GM18870 (cell line): ENCODE measurements around the gene USP17L10.
"Not testable (repeated sequence)": the region's sequence is repeated elsewhere in the genome, so short reads cannot be mapped to it uniquely, and the experiment has no call there.

ENCODE experiments used
- ATAC-seq: cut with Tn5 transposase; IDR thresholded peaks from one replicate; pipeline ENCODE4 v1.9.1; 2021; ENCODE audit warnings: moderate library complexity; ENCODE audit not compliant: unreplicated experiment

Gene USP17L10, protein sequence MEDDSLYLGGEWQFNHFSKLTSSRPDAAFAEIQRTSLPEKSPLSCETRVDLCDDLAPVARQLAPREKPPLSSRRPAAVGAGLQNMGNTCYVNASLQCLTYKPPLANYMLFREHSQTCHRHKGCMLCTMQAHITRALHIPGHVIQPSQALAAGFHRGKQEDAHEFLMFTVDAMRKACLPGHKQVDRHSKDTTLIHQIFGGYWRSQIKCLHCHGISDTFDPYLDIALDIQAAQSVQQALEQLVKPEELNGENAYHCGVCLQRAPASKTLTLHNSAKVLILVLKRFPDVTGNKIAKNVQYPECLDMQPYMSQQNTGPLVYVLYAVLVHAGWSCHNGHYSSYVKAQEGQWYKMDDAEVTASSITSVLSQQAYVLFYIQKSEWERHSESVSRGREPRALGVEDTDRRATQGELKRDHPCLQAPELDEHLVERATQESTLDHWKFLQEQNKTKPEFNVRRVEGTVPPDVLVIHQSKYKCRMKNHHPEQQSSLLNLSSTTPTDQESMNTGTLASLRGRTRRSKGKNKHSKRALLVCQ

DNA sequence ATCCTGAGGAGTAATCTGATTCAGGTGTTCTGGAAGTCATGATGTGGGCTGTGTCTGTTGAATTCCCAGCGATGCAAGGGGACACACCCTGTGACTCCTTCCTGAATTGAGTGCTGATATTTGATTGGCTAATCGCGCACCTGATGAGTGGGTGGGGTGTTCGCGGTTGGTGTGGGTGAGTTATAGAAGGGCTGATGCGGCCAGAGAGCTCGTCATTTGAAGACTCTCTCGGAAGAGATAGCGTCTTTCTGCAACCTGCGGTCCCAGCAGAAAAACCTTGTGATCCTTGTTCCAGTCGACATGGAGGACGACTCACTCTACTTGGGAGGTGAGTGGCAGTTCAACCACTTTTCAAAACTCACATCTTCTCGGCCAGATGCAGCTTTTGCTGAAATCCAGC, at the start of gene USP17L10:
TSS of gene USP17L10 (plus strand) at position 301 of the 400 bp plus-strand sequence. CDS start at position 301, 0 bp downstream.
- ATAC-seq, result not testable (repeated sequence)

DNA sequence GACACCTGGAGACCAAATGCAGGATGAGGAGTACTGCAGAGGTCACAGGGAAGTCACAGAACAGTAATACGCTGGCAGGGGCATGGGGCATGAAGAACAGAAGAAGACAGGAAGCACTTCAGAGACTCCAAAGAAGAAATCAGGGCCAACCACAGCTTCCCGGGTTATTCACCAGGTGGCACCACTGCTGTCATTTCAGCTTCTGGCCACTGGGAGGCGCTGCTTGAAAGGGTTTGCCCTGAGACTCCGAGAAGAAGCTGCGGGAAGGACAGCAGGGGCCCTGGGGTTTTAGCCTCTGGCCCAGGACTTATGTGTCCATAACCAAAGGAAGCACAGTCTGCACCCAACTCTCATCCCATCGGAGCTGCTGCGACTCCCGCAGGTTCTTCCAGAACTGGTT, 44.5 kb upstream of the USP17L10 start:
- not testable (repeated sequence) for ATAC-seq

GRCh38 chr4:9169791-9170459, 40.5 kb upstream of the USP17L10 start, which contains the start of gene FAM90A26:
Gene FAM90A26, plus strand, starts transcription at chr4:9170409. Its CDS starts 2,764 bp downstream, at chr4:9173173.
- not testable (repeated sequence) for ATAC-seq

DNA sequence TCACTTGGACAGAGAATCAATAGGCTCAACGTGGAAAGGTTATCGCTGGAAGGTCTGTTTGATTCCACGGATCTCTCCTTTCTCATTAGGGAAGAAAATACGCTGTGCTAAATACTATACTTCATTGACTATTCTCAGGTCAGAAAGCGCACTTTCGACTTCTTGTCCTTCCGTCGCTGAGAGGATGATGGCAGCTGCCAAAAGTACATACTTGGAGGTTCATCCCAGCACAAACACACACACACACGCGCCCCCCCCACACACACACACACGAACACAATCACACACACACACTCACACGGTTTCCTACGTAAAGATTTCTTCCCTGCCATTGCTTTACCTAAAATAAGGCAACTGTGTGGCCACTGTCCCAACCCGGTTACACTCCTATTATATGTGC, 4.2 kb downstream of the USP17L10 start:
- not testable (repeated sequence) for ATAC-seq

DNA sequence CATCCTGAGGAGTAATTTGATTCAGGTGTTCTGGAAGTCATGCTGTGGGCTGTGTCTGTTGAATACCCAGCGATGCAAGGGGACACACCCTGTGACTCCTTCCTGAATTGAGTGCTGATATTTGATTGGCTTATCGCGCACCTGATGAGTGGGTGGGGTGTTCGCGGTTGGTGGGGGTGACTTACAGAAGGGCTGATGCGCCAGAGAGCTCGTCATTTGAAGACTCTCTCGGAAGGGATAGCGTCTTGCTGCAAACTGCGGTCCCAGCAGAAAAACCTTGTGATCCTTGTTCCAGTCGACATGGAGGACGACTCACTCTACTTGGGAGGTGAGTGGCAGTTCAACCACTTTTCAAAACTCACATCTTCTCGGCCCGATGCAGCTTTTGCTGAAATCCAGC, 4.6 kb downstream of the USP17L10 start, which contains the start of gene USP17L11:
TSS of gene USP17L11 (plus strand) at position 301 of the 400 bp plus-strand sequence. CDS start at position 301, 0 bp downstream.
- not testable (repeated sequence) for ATAC-seq

- ATAC-seq, result not testable (repeated sequence)
These were observed 9.4 kb downstream of the USP17L10 start, which contains the start of gene USP17L12 for GRCh38 chr4:9219852-9220251. Gene USP17L12, plus strand, starts transcription at chr4:9220152. Its CDS starts 0 bp downstream, at chr4:9220152.

DNA sequence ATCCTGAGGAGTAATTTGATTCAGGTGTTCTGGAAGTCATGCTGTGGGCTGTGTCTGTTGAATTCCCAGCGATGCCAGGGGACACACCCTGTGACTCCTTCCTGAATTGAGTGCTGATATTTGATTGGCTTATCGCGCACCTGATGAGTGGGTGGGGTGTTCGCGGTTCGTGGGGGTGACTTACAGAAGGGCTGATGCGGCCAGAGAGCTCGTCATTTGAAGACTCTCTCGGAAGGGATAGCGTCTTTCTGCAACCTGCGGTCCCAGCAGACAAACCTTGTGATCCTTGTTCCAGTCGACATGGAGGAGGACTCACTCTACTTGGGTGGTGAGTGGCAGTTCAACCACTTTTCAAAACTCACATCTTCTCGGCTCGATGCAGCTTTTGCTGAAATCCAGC, 14.1 kb downstream of the USP17L10 start, which contains the start of gene USP17L13:
TSS of gene USP17L13 (plus strand) at position 301 of the 400 bp plus-strand sequence. CDS start at position 301, 0 bp downstream.
- ATAC-seq, result not testable (repeated sequence)

DNA sequence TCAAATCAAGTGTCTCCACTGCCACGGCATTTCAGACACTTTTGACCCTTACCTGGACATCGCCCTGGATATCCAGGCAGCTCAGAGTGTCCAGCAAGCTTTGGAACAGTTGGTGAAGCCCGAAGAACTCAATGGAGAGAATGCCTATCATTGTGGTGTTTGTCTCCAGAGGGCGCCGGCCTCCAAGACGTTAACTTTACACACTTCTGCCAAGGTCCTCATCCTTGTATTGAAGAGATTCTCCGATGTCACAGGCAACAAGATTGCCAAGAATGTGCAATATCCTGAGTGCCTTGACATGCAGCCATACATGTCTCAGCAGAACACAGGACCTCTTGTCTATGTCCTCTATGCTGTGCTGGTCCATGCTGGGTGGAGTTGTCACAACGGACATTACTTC, 19.8 kb downstream of the USP17L10 start:
- ATAC-seq, result not testable (repeated sequence)

DNA sequence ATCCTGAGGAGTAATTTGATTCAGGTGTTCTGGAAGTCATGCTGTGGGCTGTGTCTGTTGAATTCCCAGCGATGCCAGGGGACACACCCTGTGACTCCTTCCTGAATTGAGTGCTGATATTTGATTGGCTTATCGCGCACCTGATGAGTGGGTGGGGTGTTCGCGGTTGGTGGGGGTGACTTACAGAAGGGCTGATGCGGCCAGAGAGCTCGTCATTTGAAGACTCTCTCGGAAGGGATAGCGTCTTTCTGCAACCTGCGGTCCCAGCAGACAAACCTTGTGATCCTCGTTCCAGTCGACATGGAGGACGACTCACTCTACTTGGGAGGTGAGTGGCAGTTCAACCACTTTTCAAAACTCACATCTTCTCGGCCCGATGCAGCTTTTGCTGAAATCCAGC, 23.6 kb downstream of the USP17L10 start, which contains the start of gene USP17L15:
TSS of gene USP17L15 (plus strand) at position 301 of the 400 bp plus-strand sequence. CDS start at position 301, 0 bp downstream.
- ATAC-seq, result not testable (repeated sequence)

GRCh38 chr4:9238461-9238860, 28.0 kb downstream of the USP17L10 start:
- ATAC-seq, result not testable (repeated sequence)

- not testable (repeated sequence) for ATAC-seq
These were observed 33.1 kb downstream of the USP17L10 start, which contains the start of gene USP17L17 for GRCh38 chr4:9243579-9243978. Gene USP17L17, plus strand, starts transcription at chr4:9243879. Its CDS starts 0 bp downstream, at chr4:9243879.

DNA sequence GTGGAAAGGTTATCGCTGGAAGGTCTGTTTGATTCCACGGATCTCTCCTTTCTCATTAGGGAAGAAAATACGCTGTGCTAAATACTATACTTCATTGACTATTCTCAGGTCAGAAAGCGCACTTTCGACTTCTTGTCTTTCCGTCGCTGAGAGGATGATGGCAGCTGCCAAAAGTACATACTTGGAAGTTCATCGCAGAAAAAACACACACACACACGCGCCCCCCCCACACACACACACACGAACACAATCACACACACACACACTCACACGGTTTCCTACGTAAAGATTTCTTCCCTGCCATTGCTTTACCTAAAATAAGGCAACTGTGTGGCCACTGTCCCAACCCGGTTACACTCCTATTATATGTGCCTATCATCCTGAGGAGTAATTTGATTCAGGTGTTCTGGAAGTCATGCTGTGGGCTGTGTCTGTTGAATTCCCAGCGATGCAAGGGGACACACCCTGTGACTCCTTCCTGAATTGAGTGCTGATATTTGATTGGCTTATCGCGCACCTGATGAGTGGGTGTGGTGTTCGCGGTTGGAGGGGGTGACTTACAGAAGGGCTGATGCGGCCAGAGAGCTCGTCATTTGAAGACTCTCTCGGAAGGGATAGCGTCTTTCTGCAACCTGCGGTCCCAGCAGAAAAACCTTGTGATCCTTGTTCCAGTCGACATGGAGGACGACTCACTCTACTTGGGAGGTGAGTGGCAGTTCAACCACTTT, 37.7 kb downstream of the USP17L10 start, which contains the start of gene USP17L18:
TSS of gene USP17L18 (plus strand) at position 678 of the 728 bp plus-strand sequence. CDS start at position 678, 0 bp downstream.
- ATAC-seq, result not testable (repeated sequence)

DNA sequence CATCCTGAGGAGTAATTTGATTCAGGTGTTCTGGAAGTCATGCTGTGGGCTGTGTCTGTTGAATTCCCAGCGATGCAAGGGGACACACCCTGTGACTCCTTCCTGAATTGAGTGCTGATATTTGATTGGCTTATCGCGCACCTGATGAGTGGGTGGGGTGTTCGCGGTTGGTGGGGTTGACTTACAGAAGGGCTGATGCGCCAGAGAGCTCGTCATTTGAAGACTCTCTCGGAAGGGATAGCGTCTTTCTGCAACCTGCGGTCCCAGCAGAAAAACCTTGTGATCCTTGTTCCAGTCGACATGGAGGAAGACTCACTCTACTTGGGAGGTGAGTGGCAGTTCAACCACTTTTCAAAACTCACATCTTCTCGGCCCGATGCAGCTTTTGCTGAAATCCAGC, 42.6 kb downstream of the USP17L10 start, which contains the start of gene USP17L19:
TSS of gene USP17L19 (plus strand) at position 301 of the 400 bp plus-strand sequence. CDS start at position 301, 0 bp downstream.
- ATAC-seq, result not testable (repeated sequence)

- not testable (repeated sequence) for ATAC-seq
These were observed 47.4 kb downstream of the USP17L10 start, which contains the start of gene USP17L20 for GRCh38 chr4:9257824-9258223. Gene USP17L20, plus strand, starts transcription at chr4:9258124. Its CDS starts 0 bp downstream, at chr4:9258124.
